ENCODE results near the gene ZNRF4.

The ZNRF4 gene

DNA sequence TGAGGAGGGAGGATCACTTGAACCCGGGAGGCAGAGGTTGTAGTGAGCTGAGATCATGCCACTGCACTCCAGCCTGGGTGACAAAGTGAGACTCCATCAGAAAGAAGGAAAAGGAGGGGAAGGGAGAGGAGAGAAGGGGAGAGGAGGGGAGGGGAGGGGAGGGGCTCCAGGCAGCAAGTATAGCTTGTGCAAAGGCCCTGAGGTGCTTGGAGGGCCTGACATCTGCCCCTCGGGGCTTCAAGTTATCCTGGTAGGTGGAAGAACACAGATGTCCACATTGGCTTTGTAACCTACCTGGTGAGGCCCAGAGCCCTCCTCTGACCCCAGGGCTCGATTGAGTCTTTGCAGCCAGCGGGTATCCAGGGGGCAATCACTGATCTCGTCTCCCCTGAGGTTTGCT, 11.5 kb upstream of the ZNRF4 start:
- DNase-seq = no peak

DNA sequence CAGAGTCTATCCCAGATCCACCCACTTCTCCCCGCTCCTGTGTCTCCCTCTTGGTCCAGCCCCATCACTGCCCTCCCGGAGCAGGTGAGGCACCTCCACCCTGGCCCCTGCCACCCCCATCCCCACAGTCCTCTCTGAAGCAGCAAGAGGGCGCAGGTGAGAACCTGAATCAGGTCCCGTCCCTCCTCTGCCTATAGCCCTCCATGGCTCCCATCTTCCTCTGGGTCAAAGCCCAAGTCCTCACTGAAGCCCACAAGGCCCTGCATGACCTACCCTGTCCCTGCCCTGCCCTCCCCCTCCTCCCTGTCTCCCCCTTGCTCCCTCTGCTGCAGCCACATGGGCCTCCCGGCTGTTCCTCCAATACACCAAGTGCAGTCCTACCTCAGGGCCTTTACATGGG, 10.8 kb upstream of the ZNRF4 start:
- no peak for DNase-seq

DNA sequence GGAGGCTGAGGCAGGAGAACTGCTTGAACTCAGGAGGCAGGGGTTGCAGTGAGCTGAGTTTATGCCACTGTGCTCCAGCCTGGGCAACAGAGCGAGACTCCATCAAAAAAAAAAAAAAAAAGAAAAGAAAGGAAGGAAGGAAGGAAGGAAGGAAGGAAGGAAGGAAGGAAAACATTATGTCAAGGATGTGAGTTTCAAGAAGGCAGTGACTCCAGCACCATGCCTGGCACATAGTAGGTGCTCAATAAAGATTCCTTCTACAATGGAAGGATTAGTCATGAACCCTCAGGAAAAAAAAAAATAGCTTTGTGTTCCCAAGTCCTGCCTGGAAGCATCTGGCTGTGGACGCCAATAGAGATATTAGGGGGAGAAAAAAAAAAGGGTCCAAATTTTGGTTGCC, 10.1 kb upstream of the ZNRF4 start:
- DNase-seq = no peak

DNA sequence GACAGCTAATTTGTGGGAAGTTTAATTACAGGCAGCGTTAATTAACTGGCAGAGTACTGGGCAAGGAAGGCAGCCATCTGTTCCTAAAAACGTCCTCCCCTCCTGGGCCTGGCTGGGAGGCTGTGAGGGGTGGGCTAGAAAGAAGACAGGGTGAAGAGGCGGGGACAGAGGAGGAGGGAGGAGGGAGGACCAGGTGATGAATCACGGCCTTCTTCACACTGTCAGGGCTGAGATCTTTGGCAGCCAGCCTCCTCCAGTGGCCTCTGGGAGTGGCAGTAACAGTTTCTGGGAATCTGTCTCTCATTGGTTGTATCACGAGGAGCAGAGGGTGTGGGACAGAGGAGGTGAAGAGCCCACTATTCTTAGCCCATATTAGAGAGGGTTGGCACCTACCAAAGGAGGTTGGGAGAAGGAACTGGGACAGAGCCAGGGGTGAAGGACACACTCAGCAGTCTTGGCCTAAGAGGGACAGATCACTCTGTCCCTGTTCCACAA, 9.6 kb upstream of the ZNRF4 start:
- no peak for DNase-seq

DNA sequence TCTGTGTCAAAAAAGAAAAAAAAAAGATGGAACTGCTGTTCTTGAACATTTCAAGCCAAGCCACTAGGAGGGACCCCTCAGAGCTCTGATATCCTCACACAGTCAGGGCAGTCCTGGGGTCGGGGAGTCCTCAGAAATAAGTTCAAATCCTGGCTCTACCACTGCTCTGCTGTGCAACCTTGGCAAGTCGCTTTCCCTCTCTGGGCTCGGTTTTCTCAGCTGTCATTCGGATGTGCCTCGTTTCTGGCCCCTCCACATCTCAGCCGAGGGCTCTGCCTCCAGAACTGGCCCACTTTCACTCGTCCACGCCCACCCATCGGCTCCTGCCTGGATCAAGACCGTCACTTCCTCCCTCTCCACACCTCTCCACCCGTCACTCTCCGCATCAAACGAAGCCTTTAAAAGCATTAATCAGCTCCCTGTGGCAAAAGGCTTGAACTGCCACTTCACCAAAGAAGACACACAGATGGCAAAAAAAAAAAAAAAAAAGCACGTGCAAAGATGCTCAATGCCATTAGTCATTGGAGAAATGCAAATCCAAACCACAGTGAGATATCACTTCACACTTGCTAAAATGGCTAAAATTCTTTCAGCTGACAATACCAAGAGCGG, 7.4 kb upstream of the ZNRF4 start:
- DNase-seq = no peak

DNA sequence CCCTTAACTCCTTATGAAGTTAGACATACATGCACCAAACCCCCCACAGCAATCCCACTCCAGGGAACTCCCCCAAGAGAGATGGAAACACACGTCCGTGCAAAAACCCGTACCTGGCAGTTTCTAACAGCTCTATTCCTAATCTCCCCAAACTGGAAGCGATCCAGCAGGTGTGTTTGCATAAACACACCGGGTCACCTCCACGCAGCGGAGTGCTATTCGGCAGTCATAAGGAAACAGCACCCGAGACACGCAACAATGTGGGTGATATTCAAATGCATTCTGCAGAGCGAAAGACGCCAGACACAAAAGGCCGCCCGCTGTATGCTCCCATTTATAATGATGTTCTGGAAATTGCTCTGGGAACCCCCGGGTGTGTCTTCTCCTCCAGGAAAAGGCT, 6.8 kb upstream of the ZNRF4 start:
- no peak for DNase-seq

DNA sequence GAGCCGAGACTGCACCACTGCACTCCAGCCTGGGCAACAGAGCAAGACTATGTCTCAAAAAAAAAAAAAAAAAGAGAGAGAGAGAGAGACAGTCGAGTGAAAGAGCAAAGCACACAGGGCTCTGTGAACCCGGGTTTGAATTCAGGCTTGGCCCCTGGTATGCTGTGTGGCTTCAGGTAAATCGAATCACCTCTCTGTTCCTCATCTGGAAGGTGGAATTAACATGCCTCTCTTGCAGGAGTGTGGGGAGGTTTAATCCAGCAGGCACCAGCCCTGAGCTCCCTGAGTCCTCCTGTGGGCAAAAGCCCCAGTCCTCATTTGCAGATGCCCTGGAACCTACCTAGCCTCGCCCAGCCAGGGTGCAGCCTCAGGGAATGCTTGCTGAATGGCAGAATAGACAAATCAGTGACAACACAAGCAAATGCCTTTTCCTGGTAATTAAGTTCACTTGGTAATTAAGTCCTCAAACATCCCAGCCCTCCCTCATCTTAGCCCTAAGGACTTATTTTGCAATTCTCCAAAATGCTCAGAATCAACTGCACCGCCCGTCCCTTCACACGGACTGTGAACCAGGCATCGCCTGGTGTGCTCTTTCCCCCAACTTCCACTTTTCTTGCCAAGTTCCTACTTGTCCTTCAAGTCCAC, 4.6 kb upstream of the ZNRF4 start:
- no peak for DNase-seq

DNA sequence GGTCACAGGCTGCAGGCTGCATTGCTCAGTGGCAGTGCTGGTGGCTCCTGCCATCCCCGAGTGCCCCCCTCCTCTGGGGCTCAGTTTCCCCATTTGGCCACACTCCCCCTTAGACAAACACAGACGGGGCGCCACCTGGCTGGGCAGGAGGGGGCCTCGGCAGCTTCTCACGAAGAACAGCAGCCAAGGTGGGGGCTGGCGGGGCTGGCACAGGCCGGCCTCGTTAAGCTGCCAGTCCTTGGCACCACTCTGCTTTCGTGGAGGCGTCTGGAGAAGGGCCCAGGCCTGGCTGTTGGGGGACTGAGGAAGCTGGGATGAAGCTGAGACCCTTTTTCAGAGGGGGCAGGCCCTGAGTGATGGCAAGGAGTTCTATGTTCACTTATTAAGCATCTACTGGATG, 3.7 kb upstream of the ZNRF4 start:
- no peak for DNase-seq

DNA sequence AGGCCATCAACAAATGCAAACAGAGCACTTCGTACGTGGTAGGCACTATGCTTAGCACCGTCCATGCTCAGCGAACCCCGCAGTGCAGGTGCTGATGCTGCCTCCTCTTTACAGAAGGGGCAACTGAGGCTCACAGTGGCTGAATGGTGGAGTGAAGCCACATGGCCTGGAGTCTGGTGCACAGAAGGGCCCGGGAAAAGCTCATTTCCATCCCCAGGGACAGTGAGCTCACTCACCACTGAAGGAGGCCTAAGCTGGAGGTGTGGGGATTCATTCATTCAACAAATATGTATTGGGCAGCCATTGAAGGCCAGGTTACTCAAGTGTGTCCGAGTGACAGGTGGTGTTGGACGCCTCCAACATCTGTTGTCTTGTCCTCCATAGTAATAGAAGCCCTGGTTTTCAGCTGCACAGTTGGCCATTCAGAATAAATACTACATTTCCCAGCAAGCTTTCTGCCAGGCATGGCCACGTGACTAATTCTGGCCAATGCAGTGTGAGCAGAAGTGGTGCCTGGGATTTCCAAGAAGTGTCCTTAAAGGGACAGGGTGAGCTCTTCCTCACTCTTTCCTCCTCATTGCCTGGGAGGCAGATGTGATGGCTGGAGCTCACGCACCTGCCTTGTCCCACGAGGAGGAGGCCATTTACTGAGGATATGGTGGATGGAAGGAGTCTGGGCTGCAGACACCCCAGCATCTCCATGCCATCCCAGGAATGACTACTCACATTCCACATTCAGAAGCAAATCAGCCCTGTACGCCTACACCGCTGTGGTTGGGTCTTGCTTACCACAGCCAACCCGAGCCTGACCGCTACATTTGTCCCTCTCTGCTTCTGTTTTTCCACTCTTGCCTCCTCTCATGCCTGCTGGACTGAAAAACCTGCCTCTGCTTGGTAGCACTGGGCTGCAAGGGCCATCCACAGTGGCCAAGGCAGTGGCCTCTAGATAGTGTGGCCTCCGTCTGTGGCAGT, 2.3 kb upstream of the ZNRF4 start:
- no peak for DNase-seq

DNA sequence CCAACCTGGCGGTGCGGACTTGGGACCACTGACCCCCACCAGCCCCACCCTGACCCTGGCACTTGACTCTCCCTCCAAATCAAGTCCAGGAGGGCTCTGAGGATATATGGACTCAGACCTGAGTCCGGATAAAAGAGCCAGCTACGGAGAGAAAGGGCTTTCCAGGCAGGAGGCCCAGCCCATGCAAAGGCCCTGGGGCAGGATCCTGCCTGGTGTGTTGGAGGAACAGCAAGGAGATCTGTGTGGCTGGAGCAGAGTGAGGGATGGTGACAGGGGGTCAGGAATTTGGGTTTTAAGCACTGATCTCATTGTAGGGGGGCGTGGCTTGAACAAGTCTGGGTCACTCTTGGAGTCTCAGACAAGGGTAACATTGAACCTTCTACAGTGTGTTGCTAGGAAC, 474 bp upstream of the ZNRF4 start:
- no peak for DNase-seq

DNA sequence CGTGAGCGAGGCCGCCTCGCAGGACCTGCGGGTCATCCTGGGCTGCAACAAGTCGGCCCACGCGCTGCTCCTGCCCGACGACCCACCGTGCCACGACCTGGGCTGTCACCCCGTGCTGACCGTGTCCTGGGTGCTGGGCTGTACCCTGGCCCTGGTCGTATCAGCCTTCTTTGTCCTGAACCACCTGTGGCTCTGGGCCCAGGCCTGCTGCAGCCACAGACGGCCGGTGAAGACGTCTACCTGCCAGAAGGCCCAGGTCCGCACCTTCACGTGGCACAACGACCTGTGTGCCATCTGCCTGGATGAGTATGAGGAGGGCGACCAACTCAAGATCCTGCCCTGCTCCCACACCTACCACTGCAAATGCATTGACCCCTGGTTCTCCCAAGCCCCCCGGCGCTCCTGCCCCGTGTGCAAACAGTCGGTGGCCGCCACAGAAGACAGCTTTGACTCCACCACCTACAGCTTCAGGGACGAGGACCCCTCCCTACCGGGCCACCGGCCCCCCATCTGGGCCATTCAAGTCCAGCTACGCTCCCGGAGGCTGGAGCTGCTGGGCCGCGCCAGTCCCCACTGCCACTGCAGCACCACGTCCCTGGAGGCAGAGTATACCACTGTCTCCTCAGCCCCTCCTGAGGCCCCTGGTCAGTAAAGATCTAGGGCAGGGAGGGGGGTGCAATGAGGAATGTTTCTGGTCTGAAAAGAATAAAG, 1.1 kb downstream of the ZNRF4 start:
- DNase-seq = no peak

DNA sequence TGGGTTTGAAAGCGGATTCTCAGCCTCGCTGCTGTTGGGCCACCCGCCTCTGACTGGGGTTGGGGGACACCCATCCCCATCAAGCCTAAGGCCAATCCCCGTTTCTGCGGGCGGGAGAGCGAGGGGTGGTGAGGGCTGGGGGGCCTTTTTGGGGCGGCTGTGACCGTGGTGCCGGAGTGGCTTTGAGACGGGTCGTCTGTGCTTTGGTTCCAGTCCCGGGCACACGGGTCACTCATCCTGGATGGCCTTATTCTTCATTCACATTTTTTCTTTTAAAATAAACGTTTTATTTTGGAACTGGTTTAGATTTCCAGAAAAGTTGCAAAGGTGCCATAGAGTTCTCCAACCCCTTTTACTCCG, 1.6 kb downstream of the ZNRF4 start:
- no peak for DNase-seq

DNA sequence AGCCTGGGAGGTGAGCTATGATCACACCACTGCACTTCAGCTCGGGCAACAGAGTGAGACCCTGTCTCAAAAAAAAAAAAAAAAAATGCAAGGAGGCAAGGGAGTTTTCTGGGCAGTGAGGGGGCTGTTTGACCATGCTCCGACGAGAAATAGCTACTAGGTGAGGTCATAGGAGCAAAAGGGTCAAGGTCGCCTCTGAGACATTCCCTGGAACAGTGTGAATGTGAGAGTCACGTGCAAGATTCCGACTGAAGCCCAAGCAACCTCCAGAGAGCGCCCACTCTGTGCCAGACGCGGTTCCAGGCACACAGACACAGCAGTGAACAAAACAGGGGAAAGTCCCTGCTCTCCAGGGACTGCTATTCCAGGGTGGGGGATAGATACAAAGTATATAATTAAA, 2.5 kb downstream of the ZNRF4 start:
- DNase-seq = no peak

DNA sequence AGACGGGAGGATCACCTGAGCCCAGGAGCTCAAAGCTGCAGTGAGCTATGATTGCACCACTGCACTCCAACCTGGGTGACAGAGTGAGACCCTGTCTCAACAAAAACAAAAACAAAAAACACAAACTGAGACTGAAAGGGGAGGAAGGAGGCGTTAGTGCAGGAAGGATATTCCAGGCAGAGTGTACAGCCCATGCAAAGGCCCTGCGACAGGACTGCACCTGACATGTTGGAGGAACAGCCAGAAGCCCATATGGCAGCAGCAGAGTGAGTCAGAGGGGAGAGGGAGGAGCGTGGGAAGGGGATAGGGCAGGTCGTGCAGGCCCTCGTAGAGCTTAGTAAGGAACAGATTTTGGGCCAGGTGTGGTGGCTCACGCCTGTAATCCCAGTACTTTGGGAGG, 3.2 kb downstream of the ZNRF4 start:
- DNase-seq = no peak

DNA sequence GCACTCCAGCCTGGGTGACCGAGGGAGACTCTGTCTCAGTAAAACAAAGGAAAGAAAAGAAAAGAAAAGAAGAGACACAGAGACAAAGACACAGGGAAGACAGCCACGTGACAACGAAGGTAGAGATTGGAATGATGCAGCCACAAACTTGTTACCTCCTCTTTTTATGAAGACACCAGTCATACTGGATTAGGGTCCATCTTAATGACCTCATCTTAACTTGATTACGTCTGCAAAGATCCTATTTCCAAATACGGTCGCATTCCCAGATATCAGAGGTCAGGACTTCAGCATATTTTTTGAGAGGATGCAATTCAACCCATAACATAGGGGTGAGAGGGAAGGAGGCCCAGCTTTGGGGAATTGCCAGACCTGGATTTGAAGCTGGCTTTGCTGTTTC, 4.1 kb downstream of the ZNRF4 start:
- no peak for DNase-seq

DNA sequence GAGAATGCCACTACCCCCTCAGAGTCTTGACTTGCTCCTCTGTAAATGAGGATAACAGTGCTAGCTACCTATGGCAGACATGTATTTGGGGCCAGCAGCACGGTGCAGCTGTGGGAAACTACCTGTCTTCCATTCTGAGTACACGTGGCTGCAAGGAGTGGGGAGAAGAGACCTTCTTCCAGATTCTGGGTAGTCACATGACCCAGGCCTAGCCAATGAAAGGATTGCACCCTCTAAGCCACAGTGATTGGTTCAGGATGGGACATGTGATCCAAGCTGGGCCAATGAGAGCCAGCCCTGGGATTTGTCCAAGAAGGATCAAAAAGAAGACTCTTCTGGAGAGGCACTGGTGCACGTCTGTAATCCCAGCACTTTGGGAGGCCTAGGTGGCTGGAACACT, 5.5 kb downstream of the ZNRF4 start:
- no peak for DNase-seq

DNA sequence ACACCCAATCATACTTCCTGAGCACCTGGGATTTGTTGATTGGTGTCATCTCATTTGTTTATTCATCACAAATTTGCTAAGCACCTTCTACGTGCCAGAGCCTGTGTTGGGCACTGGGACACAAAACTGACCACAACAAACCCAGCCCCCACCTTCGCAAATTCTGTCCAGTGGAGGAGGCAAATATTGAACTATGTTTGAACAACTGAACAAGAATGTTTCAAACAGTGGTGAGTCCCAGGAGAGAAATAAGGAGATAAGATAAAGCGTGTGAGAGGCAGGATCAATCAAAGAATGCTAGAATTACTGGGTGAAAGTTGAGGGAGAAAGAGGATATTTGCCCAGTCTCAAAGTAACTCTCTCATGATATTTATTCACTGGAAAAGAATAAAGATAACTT, 8.7 kb downstream of the ZNRF4 start:
- no peak for DNase-seq

DNA sequence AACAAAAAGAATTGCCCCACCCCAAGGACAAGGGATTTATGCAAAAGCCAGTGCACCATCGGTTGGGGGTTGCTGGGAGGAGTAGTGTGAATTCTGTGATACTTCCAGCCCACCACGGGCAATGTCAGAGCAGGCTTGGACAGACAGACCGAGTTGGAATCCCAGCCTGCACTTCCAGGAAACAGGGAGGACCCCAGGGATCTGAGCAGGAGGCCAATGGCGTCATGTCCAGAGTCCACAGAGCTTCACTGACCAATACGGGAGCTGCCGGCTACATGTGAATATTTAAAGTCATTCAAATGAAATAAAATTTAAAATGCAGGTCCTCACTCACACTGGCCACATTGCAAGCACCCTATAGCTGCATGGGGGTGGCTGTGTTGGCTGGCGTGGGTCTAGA, 10.9 kb downstream of the ZNRF4 start:
- no peak for DNase-seq

DNA sequence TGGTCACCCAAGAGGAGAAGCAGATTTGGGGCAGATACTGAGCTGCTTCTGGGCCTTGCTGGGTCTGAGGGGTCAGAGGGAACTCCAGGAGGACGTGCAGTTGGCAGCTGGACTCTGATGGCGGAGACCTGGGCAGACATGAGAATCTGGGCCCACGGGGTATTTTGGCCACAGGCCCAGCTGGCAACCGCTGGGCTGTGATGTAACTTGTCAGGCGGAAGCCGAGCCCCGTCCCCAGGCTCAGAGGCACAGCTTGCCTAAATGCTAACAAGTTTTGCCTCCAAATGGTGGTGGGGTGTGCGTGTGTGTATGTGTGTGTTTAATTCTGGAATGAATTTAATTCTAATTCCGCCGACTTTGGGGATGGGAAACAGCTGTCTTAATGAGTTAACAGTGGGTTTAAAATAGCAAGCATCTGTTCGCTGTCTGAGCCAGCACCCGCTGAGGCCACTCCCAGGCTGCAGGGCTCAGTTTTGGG, 11.6 kb downstream of the ZNRF4 start:
- peak; percentile 58 for DNase-seq

DNA sequence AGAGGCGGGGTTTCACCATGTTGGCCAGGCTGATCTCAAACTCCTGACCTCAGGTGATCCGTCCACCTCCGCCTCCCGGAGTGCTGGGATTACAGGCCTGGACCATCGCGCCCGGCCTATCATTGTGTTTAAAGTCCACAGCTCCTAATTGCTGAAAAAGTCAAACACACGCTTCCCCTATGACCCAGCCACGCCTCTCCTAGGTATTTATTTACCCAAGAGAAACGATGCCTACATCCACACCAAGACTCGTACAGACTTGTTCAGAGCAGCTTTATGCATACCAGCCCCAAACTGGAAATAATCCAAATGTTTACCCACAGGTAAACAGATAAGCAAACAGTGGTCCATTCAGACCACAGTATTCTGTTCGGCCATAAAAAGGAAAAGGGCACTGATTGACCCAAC, 15.1 kb downstream of the ZNRF4 start:
- no peak for DNase-seq

DNA sequence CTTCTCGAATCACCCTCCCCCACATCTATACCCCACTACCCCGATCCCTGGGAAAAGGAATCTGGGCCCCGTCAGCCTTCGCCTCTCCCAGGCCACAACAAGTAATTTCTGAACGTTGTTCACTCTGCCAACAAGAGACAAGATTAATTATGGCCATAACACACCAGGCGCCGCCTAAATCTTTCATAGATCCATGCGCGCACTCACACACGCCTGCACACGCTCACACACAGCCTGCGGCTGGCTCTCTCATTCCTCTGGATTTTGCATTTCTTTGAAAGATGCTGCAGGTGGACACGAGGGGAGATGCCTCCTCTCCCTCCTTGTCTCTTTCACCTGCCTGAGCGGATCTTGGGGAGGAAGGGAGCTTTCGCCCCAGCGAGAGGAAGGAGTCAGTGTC, 17.1 kb downstream of the ZNRF4 start:
- DNase-seq = no peak

DNA sequence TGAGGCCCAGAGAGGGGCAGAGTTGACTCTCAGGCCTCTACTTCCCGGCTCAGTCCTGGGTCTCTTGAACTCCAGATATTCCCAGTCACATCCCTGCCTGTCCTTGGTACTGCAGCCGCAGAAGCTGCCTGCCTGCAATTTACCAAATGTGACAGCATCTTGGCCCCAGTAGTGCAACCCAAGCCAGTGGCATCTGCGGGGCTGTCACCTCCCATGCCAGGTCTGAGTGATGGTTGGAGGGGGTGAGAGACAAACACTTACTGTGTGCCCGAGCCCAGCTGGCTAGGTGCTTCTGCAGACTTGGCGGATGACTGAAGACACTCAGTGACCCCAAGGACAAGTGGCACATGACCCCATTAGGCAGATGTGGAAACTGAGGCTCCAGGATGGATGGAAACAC, 18.4 kb downstream of the ZNRF4 start:
- no peak for DNase-seq

Data from femur (tissue), 1 donor.